HG03097 (cell line): ENCODE measurements around the gene CENPW.

Source experiments
- ATAC-seq: cut with Tn5 transposase; IDR thresholded peaks from one replicate; pipeline ENCODE4 v1.9.1; 2021; ENCODE audit not compliant: unreplicated experiment, low FRiP score

The CENPW gene

GRCh38 chr6:126372626-126373025 is 32.7 kb downstream of the CENPW start:
- no peak for ATAC-seq

GRCh38 chr6:126373344-126373743 is 33.4 kb downstream of the CENPW start:
- ATAC-seq: no peak

GRCh38 chr6:126374372-126374771 is 34.5 kb downstream of the CENPW start:
- ATAC-seq: no peak

- no peak for ATAC-seq
These were observed 36.8 kb downstream of the CENPW start for GRCh38 chr6:126376682-126377081.

- no peak for ATAC-seq
These were observed 37.8 kb downstream of the CENPW start for GRCh38 chr6:126377594-126378153.

GRCh38 chr6:126380072-126380583 is 40.2 kb downstream of the CENPW start:
- no peak for ATAC-seq

GRCh38 chr6:126381498-126381897 is 41.6 kb downstream of the CENPW start:
- ATAC-seq: no peak

GRCh38 chr6:126383203-126383602 is 43.3 kb downstream of the CENPW start:
- no peak for ATAC-seq

GRCh38 chr6:126385536-126385935 is 45.6 kb downstream of the CENPW start:
- ATAC-seq: no peak

GRCh38 chr6:126388104-126388598 is 48.2 kb downstream of the CENPW start:
- ATAC-seq: no peak

- no peak for ATAC-seq
These were observed 56.2 kb downstream of the CENPW start for GRCh38 chr6:126396131-126396530.
